Skeletal muscle tissue (tissue), 4 donors: ENCODE results near the gene CTU2. TPM values are rescaled to one million over a fixed set of nuclear protein-coding genes. Genes with fewer than 3 reads are reported as not detected.

ENCODE experiments used
- H3K27ac ChIP-seq: one replicate; pipeline ENCODE4 v1.7.0; 2013; ENCODE audit warnings: mild to moderate bottlenecking, low read depth, low read length, inconsistent platforms
- H3K27me3 ChIP-seq, 3 donors: one replicate each; pipeline ENCODE4 v1.7.0; 2013; ENCODE audit warnings: low read length in 3 of 3; ENCODE audit not compliant: control insufficient read depth in 3 of 3, insufficient read depth in 3 of 3
- H3K36me3 ChIP-seq, 3 donors: one replicate each; pipeline ENCODE4 v1.7.0; 2013; ENCODE audit warnings: low read length in 3 of 3; ENCODE audit not compliant: control insufficient read depth in 3 of 3, insufficient read depth in 3 of 3
- H3K4me1 ChIP-seq, 3 donors: one replicate each; pipeline ENCODE4 v1.7.0; 2013; ENCODE audit warnings: low read length in 3 of 3, mild to moderate bottlenecking in 3 of 3; ENCODE audit not compliant: control insufficient read depth in 3 of 3, insufficient read depth in 3 of 3
- H3K4me3 ChIP-seq, 3 donors: one replicate each; pipeline ENCODE4 v1.7.0; 2013; ENCODE audit warnings: low read length in 3 of 3
- H3K9ac ChIP-seq, 3 donors: one replicate each; pipeline ENCODE4 v1.7.0; 2013; ENCODE audit warnings: low read length in 3 of 3, mild to moderate bottlenecking in 3 of 3, moderate library complexity in 2 of 3, low read depth in 1 of 3
- H3K9me3 ChIP-seq, 3 donors: one replicate each; pipeline ENCODE4 v1.7.0; 2013; ENCODE audit warnings: low read length in 3 of 3; ENCODE audit not compliant: control insufficient read depth in 3 of 3
- total RNA-seq: library from RNA; depleted of rRNA; stranded (reverse); fragments of >200 nt; gene quantifications from one replicate; pipeline ENCODE4 v1.2.3, GENCODE V29; 2014
- donor health status: Osteomylitis.

CTU2 gene
- total RNA-seq, 1 donor from 2014 or later = 10.4 TPM

DNA sequence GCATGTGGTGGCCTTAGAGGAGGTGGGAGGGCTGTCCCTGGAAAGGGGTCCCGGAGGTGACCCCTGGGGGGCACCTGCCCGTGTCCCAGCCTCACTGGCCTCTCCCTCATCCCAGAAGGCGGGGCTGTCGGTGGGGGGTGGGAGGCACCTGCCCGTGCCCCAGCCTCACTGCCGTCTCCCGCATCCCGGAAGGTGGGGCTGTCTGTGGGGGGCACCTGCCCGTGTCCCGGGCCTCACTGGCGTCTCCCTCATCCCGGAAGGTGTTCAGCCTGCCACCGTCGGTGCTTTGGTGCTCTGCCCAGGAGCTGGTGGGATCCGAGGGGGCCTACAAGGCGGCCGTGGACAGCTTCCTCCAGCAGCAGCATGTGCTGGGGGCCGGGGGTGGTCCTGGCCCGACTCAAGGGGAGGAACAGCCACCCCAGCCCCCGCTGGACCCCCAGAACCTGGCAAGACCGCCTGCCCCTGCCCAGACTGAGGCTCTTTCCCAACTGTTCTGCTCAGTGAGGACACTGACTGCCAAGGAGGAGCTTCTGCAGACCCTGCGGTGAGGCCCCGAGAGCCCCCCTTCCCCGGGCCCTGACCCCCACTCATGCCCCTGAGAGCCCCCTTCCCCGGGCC lies 6.2 kb downstream of the CTU2 start:
- H3K27ac ChIP-seq = no peak overlapping the region
- no peak overlapping the region for H3K4me3 ChIP-seq
- peaks cover 25 to 38% (median 36%) of the 10 kb centered on the region in 3 donors for H3K36me3 ChIP-seq

DNA sequence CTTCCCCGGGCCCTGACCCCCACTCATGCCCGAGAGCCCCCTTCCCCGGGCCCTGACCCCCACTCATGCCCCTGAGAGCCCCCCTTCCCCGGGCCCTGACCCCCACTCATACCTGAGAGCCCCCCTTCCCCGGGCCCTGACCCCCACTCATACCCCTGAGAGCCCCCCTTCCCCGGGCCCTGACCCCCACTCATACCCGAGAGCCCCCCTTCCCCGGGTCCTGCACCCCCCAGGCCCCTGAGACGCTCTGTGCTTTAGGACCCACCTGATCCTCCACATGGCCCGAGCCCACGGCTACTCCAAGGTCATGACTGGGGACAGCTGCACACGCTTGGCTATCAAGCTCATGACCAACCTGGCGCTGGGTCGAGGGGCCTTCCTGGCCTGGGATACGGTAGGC lies 6.8 kb downstream of the CTU2 start:
- Histone ChIP-seq H3K27ac (no peak overlapping the region), H3K4me1 (peaks cover 0 to 6% (median under 1%) of the 10 kb centered on the region in 3 donors), H3K9me3 (no peaks in the 10 kb centered on the region), H3K36me3 (peaks cover 26 to 40% (median 39%) of the 10 kb centered on the region in 3 donors), H3K4me3 (no peak overlapping the region), H3K27me3 (no peaks in the 10 kb centered on the region), H3K9ac (no peak overlapping the region)

More for the DNA sequence above, 6.2 kb downstream of the CTU2 start:
- H3K9me3 ChIP-seq = no peaks in the 10 kb centered on the region
- H3K27me3 ChIP-seq = no peaks in the 10 kb centered on the region
- peaks cover 2 to 10% (median 3%) of the 10 kb centered on the region in 3 donors for H3K4me1 ChIP-seq
- no peak overlapping the region for H3K9ac ChIP-seq

DNA sequence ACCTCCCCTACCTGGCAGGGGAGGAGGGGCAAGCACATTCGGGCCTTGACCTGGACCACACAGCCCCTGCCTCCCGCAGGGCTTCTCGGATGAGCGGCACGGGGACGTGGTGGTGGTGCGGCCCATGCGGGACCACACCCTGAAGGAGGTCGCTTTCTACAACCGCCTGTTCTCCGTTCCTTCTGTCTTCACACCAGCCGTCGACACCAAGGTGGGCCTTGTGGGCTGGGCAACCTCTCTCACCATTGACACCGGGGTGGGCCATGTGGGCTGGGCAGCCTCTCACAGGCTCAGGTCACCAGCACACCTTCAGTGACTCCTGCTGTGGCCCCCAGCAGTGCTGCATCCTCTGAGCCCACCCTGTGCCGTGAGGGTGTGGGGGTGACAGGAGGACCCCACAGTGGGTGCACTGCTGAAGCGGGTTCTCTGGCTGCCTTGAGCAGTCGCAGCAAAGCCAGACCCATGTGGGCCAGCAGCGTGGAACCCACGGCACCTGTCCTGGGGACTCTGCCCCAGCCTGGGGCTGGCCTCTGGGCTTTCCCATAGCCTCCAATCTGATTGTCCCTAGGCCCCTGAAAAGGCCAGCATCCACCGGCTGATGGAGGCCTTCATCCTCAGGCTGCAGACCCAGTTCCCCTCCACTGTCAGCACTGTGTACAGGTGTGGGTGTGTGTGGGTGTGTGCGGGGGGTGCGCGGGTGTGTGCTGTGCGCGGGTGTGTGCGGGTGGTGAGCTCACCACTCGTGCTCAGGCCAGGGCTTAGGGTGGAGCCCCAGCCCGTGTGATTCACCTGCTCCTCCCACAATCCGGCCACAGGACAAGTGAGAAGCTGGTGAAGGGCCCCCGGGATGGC lies 7.5 kb downstream of the CTU2 start:
- Histone ChIP-seq H3K27me3 (no peaks in the 10 kb centered on the region), H3K9me3 (no peaks in the 10 kb centered on the region), H3K36me3 (peaks cover 30 to 42% (median 40%) of the 10 kb centered on the region in 3 donors), H3K9ac (no peak overlapping the region), H3K27ac (no peak overlapping the region), H3K4me1 (no peaks in the 10 kb centered on the region), H3K4me3 (no peak overlapping the region)

DNA sequence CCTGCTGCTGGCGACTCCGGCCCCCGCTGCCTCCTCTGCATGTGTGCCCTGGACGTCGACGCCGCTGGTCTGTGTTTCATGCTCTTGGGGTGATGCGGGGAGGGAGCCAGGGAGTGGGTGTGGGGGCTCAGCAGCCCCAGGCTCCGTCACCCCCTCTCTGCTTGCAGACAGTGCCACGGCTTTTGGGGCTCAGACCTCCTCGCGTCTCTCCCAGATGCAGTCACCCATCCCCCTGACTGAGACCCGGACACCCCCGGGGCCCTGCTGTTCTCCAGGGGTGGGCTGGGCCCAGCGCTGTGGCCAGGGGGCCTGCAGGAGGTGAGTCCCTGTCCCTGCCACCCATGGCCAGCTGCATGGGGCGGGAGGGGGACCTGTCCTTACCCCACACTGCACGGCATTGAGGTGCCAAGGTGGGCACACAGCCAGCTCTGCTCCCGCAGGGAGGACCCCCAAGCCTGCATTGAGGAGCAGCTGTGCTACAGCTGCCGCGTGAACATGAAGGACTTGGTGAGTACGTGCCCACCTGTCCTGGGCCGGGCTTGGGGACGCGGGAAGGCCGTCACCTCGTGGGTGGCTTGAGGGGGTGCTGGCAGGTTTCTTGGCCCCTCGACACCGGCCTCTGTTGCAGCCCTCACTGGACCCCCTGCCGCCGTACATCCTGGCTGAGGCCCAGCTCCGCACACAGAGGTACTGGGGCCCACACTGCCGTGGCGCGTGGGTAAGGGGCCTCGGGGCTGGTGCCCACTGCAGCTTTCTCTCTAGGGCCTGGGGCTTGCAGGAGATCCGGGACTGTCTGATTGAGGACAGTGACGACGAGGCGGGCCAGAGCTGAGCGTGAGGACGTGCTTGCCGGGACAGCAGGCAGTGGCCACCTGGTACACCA lies 8.4 kb downstream of the CTU2 start:
- Histone ChIP-seq H3K4me3 (no peak overlapping the region), H3K36me3 (peaks cover 30 to 42% (median 40%) of the 10 kb centered on the region in 3 donors)

DNA sequence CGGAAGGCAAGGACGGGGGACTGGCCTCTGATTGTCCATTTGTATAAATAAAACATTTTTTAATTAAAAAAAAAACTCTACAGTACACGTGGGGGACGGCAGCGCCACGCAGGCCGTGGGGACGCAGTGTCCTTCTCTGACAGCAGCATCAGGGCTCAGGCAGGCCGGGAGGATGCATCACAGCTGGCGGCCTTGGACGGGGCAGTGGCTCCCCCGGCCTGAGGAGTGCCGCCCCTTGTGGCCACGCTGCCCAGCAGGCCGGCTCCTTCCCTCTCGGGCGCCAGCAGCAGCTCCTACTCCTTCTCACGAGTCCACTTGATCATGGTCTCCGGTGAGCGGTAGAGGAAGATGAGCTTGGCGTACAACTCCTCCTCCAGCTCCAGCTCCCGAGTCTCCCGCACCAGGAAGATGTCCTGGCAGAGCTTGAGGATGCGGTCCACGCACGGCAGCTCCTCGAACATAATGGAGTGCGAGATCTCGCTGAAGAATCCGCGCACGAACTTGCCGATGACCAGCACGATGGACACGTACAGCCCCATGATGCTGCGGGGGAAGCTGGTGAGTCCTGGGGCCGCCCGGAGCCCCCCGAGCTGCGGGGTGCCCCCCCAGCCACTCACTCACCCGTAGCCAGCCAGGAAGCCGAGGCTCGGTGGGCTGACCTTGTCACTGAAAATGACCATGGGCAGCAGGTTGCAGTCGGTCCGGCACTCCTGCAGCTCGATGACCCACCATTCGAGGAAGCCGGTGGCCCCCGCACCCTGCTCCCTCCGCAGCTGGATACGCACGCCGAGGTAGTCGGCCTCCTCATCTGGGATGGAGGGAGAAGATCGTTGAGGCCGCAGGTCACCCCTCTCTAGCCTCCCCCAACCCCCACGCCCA lies 9.2 kb downstream of the CTU2 start:
- Histone ChIP-seq H3K9ac (no peak overlapping the region), H3K9me3 (no peaks in the 10 kb centered on the region), H3K36me3 (peaks cover 30 to 39% (median 38%) of the 10 kb centered on the region in 3 donors), H3K4me1 (no peaks in the 10 kb centered on the region), H3K27ac (no peak overlapping the region), H3K4me3 (no peak overlapping the region), H3K27me3 (no peaks in the 10 kb centered on the region)

More for the DNA sequence above, 8.4 kb downstream of the CTU2 start:
- Histone ChIP-seq H3K27me3 (no peaks in the 10 kb centered on the region), H3K9ac (no peak overlapping the region), H3K9me3 (no peaks in the 10 kb centered on the region), H3K27ac (no peak overlapping the region), H3K4me1 (no peaks in the 10 kb centered on the region)

DNA sequence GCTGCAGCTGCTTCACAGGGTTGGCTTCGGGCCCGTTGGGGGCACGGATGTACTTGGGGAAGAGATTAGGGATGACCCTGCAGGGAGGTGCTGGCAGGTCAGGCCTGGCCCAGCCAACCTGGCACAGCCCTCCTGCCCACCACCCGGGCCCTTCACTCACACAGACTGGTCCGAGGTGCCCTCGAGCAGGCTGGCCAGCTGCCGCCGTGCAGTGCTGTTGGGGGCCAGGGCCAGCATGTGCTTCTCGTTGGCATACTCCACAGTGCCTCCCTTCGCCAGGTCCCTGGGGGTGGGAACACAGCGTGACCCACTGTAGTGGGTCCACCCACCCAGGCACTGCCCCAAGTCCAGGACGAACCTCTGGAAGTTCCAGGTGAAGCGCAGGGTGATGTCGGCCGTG lies 9.9 kb downstream of the CTU2 start:
- H3K36me3 ChIP-seq = peaks cover 30 to 39% (median 38%) of the 10 kb centered on the region in 3 donors

DNA sequence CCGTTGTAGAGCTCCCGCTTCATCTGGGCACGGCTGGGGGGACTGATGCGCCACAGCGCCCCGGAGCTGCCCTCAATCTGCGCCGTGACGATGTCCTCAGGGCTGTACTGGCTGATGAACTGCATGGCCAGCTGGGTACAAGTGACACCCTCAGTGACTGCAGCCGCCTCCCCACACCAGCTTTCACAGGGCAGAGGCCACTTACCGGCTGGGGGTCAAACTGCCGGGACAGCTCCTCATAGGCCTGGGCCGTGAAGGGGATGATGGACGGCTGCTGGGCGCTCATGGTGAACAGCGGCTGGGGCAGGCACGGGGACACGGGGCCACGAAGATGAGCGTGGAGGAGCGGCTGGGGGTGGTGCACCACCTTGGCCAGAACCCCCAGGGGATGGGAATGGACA lies 10.3 kb downstream of the CTU2 start:
- H3K9me3 ChIP-seq = no peaks in the 10 kb centered on the region
- H3K27ac ChIP-seq = no peak overlapping the region
- peaks cover 30 to 41% (median 39%) of the 10 kb centered on the region in 3 donors for H3K36me3 ChIP-seq
- H3K9ac ChIP-seq = no peak overlapping the region
- H3K4me1 ChIP-seq = no peaks in the 10 kb centered on the region
- no peak overlapping the region for H3K4me3 ChIP-seq
- H3K27me3 ChIP-seq = no peaks in the 10 kb centered on the region

More for the DNA sequence above, 9.9 kb downstream of the CTU2 start:
- H3K9ac ChIP-seq = no peak overlapping the region
- no peaks in the 10 kb centered on the region for H3K27me3 ChIP-seq
- no peaks in the 10 kb centered on the region for H3K9me3 ChIP-seq
- no peak overlapping the region for H3K27ac ChIP-seq
- no peak overlapping the region for H3K4me3 ChIP-seq
- H3K4me1 ChIP-seq = no peaks in the 10 kb centered on the region

DNA sequence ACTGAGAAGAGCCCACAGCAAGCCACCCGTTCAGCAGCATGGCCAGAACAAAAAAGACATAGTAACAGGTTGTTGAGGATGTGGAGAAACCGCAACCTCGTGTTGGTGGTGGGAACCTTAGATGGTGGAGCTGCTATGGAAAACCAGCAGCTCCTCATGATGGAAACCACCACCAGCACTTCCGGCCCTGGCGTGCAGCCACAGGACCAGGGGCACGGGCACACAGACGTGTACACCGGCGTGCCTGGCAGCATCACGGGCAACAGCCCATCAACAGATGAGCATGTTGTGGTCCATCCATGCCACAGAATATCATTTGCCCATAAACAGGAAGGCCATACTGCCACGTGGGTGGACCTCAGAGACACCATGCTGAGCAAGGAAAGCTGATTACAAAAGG lies 11.9 kb downstream of the CTU2 start:
- H3K9ac ChIP-seq = no peak overlapping the region
- no peaks in the 10 kb centered on the region for H3K4me1 ChIP-seq
- no peaks in the 10 kb centered on the region for H3K27me3 ChIP-seq
- H3K4me3 ChIP-seq = no peak overlapping the region
- H3K9me3 ChIP-seq = no peaks in the 10 kb centered on the region
- peaks cover 33 to 42% (median 41%) of the 10 kb centered on the region in 3 donors for H3K36me3 ChIP-seq
- H3K27ac ChIP-seq = no peak overlapping the region

DNA sequence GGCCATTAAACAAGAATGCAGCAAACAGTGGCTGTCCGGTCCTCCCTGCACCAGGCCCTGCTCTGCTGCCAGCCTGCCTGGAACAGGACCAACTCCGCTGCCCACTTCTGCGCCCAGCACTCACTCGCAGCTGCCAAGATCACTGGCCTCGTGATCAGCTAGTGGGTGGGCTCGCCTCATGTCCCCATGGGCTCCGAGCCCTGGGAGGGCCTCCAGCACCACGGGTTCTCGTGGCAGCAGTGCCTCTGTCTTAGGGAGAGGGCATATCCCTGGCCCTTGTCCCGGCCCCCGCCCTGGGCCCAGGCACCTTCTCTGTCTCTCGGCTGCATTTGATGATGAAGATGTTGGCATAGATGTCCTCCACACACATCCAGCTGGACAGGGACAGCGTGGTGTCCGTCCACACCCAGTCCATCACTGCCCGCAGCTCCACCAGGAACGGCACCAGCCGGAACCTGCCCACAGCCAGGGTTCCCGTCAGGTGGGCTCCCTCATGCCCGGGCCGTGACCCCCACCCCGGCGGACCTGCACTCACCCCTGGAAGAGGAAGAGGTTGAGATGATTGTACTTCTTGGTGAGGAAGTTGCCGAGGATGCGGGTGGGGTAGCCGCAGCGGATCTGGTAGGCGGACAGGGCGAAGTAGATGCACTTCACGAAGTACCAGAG lies 13.1 kb downstream of the CTU2 start:
- H3K36me3 ChIP-seq = peaks cover 34 to 38% (median 35%) of the 10 kb centered on the region in 3 donors
- H3K9me3 ChIP-seq = no peaks in the 10 kb centered on the region
- H3K9ac ChIP-seq = no peak overlapping the region
- no peaks in the 10 kb centered on the region for H3K4me1 ChIP-seq
- H3K4me3 ChIP-seq = no peak overlapping the region
- no peaks in the 10 kb centered on the region for H3K27me3 ChIP-seq
- H3K27ac ChIP-seq = no peak overlapping the region
